Neural progenitor cell (in vitro differentiated cells): Measurements from ENCODE around the gene ASB2. TPM values are rescaled to one million over a fixed set of nuclear protein-coding genes. Genes with fewer than 3 reads are reported as not detected.

Experiments used
- DNase-seq: peaks from one replicate; pipeline ENCODE4 v3.0.0-alpha.2; 2016; ENCODE audit warnings: low spot score
- H2AFZ ChIP-seq: fragments of 200-600 bp; sonication (generic); replicated peaks from 2 replicates; pipeline ENCODE4 v1.6.1; 2016; ENCODE audit warnings: antibody characterized with exemption
- H3F3A ChIP-seq: fragments of 200-600 bp; sonication (generic); 2 replicates; pipeline ENCODE4 v1.6.1; 2016; ENCODE audit warnings: antibody characterized with exemption, low read depth
- H3K27ac ChIP-seq: fragments of 200-600 bp; sonication (generic); 2 replicates; pipeline ENCODE4 v1.5.1; 2016; ENCODE audit warnings: mild to moderate bottlenecking
- H3K27me3 ChIP-seq: fragments of 200-600 bp; sonication (generic); 2 replicates; pipeline ENCODE4 v1.6.1; 2016; ENCODE audit warnings: mild to moderate bottlenecking, moderate library complexity
- H3K36me3 ChIP-seq: fragments of 200-600 bp; sonication (generic); 2 replicates; pipeline ENCODE4 v1.5.1; 2016
- H3K4me1 ChIP-seq: fragments of 200-600 bp; sonication (generic); 2 replicates; pipeline ENCODE4 v1.6.1; 2016; ENCODE audit warnings: mixed run types
- H3K4me2 ChIP-seq: fragments of 200-600 bp; sonication (generic); 2 replicates; pipeline ENCODE4 v1.6.1; 2016
- H3K4me3 ChIP-seq: fragments of 200-600 bp; sonication (generic); 2 replicates; pipeline ENCODE4 v1.5.1; 2016
- H3K79me2 ChIP-seq: fragments of 200-600 bp; sonication (generic); 2 replicates; pipeline ENCODE4 v1.6.1; 2016; ENCODE audit warnings: low read depth
- H3K9ac ChIP-seq: fragments of 200-600 bp; sonication (generic); 2 replicates; pipeline ENCODE4 v1.6.1; 2016
- H3K9me3 ChIP-seq: fragments of 200-600 bp; sonication (generic); 2 replicates; pipeline ENCODE4 v1.5.1; 2016; ENCODE audit warnings: low read depth
- H4K20me1 ChIP-seq: fragments of 200-600 bp; sonication (generic); 2 replicates; pipeline ENCODE4 v1.6.1; 2016; ENCODE audit warnings: low read depth
- H3K27ac Mint-ChIP-seq: 3 replicates; pipeline ENCODE4 v1.8.0; 2021; ENCODE audit warnings: mixed read lengths
- H3K27me3 Mint-ChIP-seq: 2 replicates; pipeline ENCODE4 v1.8.0; 2022; ENCODE audit warnings: low read depth, mild to moderate bottlenecking, inconsistent platforms, moderate library complexity, mixed read lengths; ENCODE audit not compliant: insufficient read depth
- H3K36me3 Mint-ChIP-seq: 3 replicates; pipeline ENCODE4 v1.8.0; 2021; ENCODE audit warnings: mixed read lengths
- H3K4me1 Mint-ChIP-seq: 3 replicates; pipeline ENCODE4 v1.8.0; 2021; ENCODE audit warnings: mixed read lengths
- H3K4me3 Mint-ChIP-seq: 3 replicates; pipeline ENCODE4 v1.8.0; 2021; ENCODE audit warnings: mild to moderate bottlenecking, moderate library complexity, mixed read lengths
- H3K9me3 Mint-ChIP-seq: 3 replicates; pipeline ENCODE4 v1.8.0; 2020; ENCODE audit warnings: mixed read lengths
- EZH2 ChIP-seq: fragments of 200-600 bp; sonication (generic); IDR thresholded peaks from 2 replicates; pipeline ENCODE4 v1.6.1; 2017; ENCODE audit warnings: antibody characterized with exemption, mild to moderate bottlenecking, moderate library complexity
- EZH2phosphoT487 ChIP-seq: fragments of 200-600 bp; sonication (generic); IDR thresholded peaks from 2 replicates; pipeline ENCODE4 v1.6.1; 2017; ENCODE audit warnings: antibody characterized with exemption
- total RNA-seq: library from RNA; depleted of rRNA; stranded (reverse); fragments of >200 nt; gene quantifications from 2 replicates; pipeline ENCODE4 v1.2.3, GENCODE V29; 2015; ENCODE audit warnings: low replicate concordance
- TF ChIP-seq, protein P1 (sequence below): fragments of 200-600 bp; sonication (generic); IDR thresholded peaks from 2 replicates; pipeline ENCODE4 v1.5.1; 2017; ENCODE audit warnings: antibody characterized with exemption, mild to moderate bottlenecking

Gene ASB2
- total RNA-seq, 1 donor from 2014 or later, result not detected

DNA sequence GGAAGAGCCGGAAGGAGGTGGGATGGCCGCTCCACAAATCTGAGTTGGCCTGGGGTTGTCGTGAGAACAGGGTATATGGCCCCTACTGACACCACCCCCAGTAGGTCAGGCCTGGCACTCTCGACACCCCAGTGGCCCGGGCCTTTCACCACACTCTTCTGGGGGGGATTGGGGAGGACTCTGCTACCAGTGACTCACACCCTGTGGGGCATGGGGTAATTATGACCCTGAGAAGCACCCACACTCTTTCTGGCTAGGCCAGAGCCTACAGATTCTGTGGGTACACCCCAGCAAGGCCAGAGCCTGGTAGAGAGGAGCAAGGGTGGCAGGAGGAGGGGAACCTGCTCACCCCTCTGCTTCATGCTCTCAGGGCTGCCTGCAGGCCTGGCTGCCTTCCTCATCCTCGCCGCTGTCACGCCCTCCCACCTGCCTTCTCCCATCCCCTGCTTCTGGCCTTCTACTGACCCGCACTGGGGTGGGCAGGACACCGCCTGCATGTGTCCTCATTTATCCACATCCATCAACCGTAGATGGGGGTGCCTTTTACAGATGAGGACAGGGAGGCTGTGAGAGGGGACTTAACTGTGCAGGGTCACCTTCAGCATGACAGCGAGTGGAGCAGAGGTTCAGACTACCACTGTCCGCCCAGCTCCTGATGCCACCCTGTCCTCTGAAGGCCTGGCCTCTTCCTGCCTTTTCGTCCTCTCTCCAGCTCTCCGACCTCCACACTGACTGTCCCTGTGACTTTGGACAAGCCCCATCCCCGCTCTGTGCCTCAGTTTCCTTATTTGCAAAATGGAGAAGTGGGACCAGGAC, 18.4 kb downstream of the ASB2 start:
- Mint-ChIP-seq H3K36me3 (no peaks in the 10 kb centered on the region), H3K27me3 (peaks cover 7% of the 10 kb centered on the region), H3K9me3 (no peaks in the 10 kb centered on the region), H3K4me3 (no peak overlapping the region), H3K27ac (no peak overlapping the region), H3K4me1 (peaks cover 47% of the 10 kb centered on the region)
- Histone ChIP-seq H3K9ac (no peak overlapping the region), H3F3A (no peaks in the 10 kb centered on the region), H3K36me3 (no peaks in the 10 kb centered on the region), H3K27ac (no peak overlapping the region), H2AFZ (no peak overlapping the region), H3K4me2 (no peak overlapping the region), H4K20me1 (no peaks in the 10 kb centered on the region), H3K4me1 (peaks cover 5% of the 10 kb centered on the region), H3K9me3 (no peaks in the 10 kb centered on the region), H3K27me3 (no peaks in the 10 kb centered on the region), H3K79me2 (no peaks in the 10 kb centered on the region), H3K4me3 (no peak overlapping the region)
- no peak for DNase-seq
- TF ChIP-seq, protein P1, sequence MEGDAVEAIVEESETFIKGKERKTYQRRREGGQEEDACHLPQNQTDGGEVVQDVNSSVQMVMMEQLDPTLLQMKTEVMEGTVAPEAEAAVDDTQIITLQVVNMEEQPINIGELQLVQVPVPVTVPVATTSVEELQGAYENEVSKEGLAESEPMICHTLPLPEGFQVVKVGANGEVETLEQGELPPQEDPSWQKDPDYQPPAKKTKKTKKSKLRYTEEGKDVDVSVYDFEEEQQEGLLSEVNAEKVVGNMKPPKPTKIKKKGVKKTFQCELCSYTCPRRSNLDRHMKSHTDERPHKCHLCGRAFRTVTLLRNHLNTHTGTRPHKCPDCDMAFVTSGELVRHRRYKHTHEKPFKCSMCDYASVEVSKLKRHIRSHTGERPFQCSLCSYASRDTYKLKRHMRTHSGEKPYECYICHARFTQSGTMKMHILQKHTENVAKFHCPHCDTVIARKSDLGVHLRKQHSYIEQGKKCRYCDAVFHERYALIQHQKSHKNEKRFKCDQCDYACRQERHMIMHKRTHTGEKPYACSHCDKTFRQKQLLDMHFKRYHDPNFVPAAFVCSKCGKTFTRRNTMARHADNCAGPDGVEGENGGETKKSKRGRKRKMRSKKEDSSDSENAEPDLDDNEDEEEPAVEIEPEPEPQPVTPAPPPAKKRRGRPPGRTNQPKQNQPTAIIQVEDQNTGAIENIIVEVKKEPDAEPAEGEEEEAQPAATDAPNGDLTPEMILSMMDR, result no peak
- TF ChIP-seq EZH2phosphoT487 (no peak), EZH2 (no peak)

DNA sequence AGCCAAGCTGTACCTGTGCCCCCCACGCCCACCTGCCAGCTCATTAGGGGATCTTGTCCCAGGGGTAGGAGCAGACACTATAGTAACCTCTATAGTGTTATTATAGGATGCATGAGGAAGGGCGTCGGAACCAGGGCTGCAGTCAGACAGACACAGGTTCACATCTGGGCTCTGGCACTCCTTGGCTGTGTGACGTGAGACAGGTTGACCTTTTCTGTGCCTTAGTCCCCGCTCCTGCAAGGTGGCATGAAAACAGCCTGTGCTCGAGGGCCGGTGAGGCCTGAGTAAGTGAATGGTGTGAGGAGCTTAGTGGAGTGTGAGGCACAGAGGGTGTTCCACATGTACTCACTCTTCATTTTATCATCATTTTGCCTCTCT, 19.0 kb downstream of the ASB2 start:
- Histone ChIP-seq H3K4me1 (peaks cover 6% of the 10 kb centered on the region), H3K27ac (no peak overlapping the region), H3K9ac (no peak overlapping the region), H2AFZ (no peak overlapping the region), H3F3A (no peaks in the 10 kb centered on the region), H3K9me3 (no peaks in the 10 kb centered on the region), H3K79me2 (no peaks in the 10 kb centered on the region), H4K20me1 (no peaks in the 10 kb centered on the region), H3K4me3 (no peak overlapping the region), H3K4me2 (no peak overlapping the region), H3K36me3 (no peaks in the 10 kb centered on the region), H3K27me3 (no peaks in the 10 kb centered on the region)
- Mint-ChIP-seq H3K27me3 (peaks cover 7% of the 10 kb centered on the region), H3K4me3 (no peak overlapping the region), H3K36me3 (no peaks in the 10 kb centered on the region), H3K4me1 (peaks cover 47% of the 10 kb centered on the region), H3K27ac (no peak overlapping the region), H3K9me3 (no peaks in the 10 kb centered on the region)
- no peak for DNase-seq
- TF ChIP-seq EZH2, result no peak

DNA sequence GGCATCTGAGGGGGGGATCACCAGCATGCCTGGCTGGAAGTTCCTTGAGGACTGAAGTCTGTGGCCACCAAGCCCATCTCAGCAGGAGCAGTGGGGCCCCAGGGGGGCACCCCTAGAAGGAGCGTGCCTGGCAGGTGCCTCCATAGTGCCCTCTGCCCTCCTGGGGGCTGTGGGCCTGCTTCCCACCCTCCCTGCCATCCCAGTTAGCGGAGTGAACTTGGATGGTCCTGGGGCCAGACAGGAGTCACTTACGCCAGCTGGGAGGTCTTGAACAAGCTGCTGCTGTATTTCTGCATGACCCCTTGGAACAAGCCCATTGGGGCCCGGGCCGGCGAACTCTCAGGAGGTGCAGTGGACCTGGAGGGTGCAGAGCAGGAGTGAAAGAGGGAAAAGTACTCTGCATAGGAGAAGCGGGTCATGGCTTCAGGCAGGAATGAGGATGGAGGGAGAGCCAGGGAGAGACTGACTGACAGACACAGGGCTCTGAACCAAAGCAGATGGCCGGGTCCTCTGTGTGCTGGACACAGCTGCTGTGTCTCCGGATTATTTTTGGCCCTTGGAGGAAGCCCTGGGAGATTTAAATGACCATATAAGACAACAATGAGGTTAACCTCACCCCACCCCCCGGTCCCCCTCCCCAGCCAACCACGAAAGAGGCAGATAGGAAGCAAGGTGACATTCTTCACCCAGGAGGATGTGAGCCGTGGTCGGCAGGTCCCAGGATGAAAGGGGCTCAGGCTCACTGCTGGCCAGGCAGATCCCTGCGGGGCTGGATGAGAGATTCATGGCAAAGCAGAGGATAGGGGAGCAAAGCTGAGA, 19.6 kb downstream of the ASB2 start:
- no peaks in the 10 kb centered on the region for H3K79me2 ChIP-seq
- H3K36me3 ChIP-seq, result no peaks in the 10 kb centered on the region
- Mint-ChIP-seq H3K9me3 (no peaks in the 10 kb centered on the region), H3K4me3 (no peak overlapping the region), H3K27ac (peak overlapping the region; percentile 62), H3K4me1 (peaks cover 47% of the 10 kb centered on the region), H3K36me3 (no peaks in the 10 kb centered on the region), H3K27me3 (peaks cover 7% of the 10 kb centered on the region)
- H2AFZ ChIP-seq, result no peak overlapping the region
- no peaks in the 10 kb centered on the region for H3F3A ChIP-seq
- no peaks in the 10 kb centered on the region for H3K27me3 ChIP-seq
- no peaks in the 10 kb centered on the region for H3K9me3 ChIP-seq
- H3K4me3 ChIP-seq, result no peak overlapping the region
- no peaks in the 10 kb centered on the region for H4K20me1 ChIP-seq
- no peak overlapping the region for H3K9ac ChIP-seq
- no peak overlapping the region for H3K27ac ChIP-seq
- no peak overlapping the region for H3K4me2 ChIP-seq
- H3K4me1 ChIP-seq, result peaks cover 6% of the 10 kb centered on the region
- no peak for TF ChIP-seq EZH2
- TF ChIP-seq, protein P1, result no peak
- TF ChIP-seq EZH2phosphoT487, result no peak
- DNase-seq, result no peak
